Ascending aorta (tissue), 2 donors: ENCODE results near the gene LAPTM5. TPM values are rescaled to one million over a fixed set of nuclear protein-coding genes. Genes with fewer than 3 reads are reported as not detected.

Source experiments
- DNase-seq, 2 donors: peaks; one replicate each; pipeline ENCODE4 v3.0.0-alpha.2; 2019; ENCODE audit warnings: low spot score in 2 of 2
- H3K27ac ChIP-seq, 2 donors: fragments of 200-600 bp; sonication (generic); one replicate each; pipeline ENCODE4 v1.5.1; 2016 to 2017; ENCODE audit warnings: mild to moderate bottlenecking in 1 of 2
- H3K27me3 ChIP-seq: fragments of 200-600 bp; sonication (generic); one replicate; pipeline ENCODE4 v1.5.1; 2017
- H3K36me3 ChIP-seq, 2 donors: fragments of 200-600 bp; sonication (generic); one replicate each; pipeline ENCODE4 v1.5.1; 2016
- H3K4me1 ChIP-seq, 2 donors: fragments of 200-600 bp; sonication (generic); one replicate each; pipeline ENCODE4 v1.5.1; 2016 to 2017; ENCODE audit warnings: mild to moderate bottlenecking in 1 of 2
- H3K4me3 ChIP-seq, 2 donors: fragments of 200-600 bp; sonication (generic); one replicate each; pipeline ENCODE4 v1.5.1; 2016 to 2017; ENCODE audit warnings: mild to moderate bottlenecking in 1 of 2
- H3K9me3 ChIP-seq, 2 donors: fragments of 200-600 bp; sonication (generic); one replicate each; pipeline ENCODE4 v1.5.1; 2016
- intact Hi-C: fragments of 100-400 bp; cut with DNase I; formaldehyde crosslinking; loops from one replicate; pipeline ENCODE4 v1.15.1; 2023
- total RNA-seq: library from RNA; depleted of rRNA; stranded (reverse); fragments of >200 nt; gene quantifications from one replicate; pipeline ENCODE4 v1.1.0, GENCODE V29; 2016
- TF ChIP-seq, protein P1 (sequence below), 3 experiments: fragments of 200-600 bp in 2 of 3; fragments of 450-650 bp in 1 of 3; sonication (generic) in 2 of 3; IDR thresholded peaks; one replicate each; pipeline ENCODE4 v1.5.1; 2016 to 2019; ENCODE audit warnings: antibody characterized with exemption in 3 of 3, mild to moderate bottlenecking in 1 of 3, moderate library complexity in 1 of 3

Gene LAPTM5
- total RNA-seq, 1 donor from 2014 or later: 56.1 TPM

DNA sequence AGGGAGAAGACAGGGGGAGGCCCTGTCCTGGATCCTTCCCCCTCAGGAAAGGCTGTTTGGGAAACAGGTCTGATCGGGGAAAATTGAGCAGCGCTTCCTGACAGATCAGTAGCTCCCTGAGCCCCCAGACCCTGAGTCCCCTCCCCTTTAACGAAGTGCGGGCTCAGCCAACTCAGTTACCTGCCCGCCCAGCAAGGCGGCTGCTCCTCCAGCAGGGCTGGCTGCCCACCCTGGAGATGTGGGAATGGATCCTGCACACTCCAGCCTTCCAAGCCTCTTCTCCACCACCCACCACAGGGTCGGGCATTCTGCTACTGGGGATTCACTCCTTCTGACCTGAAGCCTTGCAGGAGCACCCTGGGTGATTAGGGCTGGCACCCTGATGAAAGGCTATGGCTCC is 27.6 kb upstream of the LAPTM5 start:
- no peak for DNase-seq
- no peak overlapping the region for H3K4me3 ChIP-seq
- no peaks in the 10 kb centered on the region for H3K9me3 ChIP-seq
- H3K27ac ChIP-seq: no peak overlapping the region
- no peaks in the 10 kb centered on the region for H3K36me3 ChIP-seq
- no peaks in the 10 kb centered on the region for H3K27me3 ChIP-seq
- TF ChIP-seq, protein P1, sequence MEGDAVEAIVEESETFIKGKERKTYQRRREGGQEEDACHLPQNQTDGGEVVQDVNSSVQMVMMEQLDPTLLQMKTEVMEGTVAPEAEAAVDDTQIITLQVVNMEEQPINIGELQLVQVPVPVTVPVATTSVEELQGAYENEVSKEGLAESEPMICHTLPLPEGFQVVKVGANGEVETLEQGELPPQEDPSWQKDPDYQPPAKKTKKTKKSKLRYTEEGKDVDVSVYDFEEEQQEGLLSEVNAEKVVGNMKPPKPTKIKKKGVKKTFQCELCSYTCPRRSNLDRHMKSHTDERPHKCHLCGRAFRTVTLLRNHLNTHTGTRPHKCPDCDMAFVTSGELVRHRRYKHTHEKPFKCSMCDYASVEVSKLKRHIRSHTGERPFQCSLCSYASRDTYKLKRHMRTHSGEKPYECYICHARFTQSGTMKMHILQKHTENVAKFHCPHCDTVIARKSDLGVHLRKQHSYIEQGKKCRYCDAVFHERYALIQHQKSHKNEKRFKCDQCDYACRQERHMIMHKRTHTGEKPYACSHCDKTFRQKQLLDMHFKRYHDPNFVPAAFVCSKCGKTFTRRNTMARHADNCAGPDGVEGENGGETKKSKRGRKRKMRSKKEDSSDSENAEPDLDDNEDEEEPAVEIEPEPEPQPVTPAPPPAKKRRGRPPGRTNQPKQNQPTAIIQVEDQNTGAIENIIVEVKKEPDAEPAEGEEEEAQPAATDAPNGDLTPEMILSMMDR (IDR thresholded peaks at IDR 0.05): no peak
- intact Hi-C loops: loop anchor here (10.0 kb wide), 1 partner anchor 760 kb away; no protein-coding TSS in a partner anchor
- peaks cover 0 to 2% of the 10 kb centered on the region in 2 donors for H3K4me1 ChIP-seq

GRCh38 chr1:30783256-30783915 is 25.8 kb upstream of the LAPTM5 start:
- H3K9me3 ChIP-seq: no peaks in the 10 kb centered on the region
- intact Hi-C loops: loop anchor here (10.0 kb wide), 1 partner anchor 761 kb away; no protein-coding TSS in a partner anchor
- no peaks in the 10 kb centered on the region for H3K36me3 ChIP-seq
- no peak for DNase-seq
- TF ChIP-seq, protein P1 (IDR thresholded peaks at IDR 0.05): no peak
- H3K27me3 ChIP-seq: no peaks in the 10 kb centered on the region
- peaks cover 0 to 2% of the 10 kb centered on the region in 2 donors for H3K4me1 ChIP-seq
- no peak overlapping the region for H3K27ac ChIP-seq
- H3K4me3 ChIP-seq: no peak overlapping the region

DNA sequence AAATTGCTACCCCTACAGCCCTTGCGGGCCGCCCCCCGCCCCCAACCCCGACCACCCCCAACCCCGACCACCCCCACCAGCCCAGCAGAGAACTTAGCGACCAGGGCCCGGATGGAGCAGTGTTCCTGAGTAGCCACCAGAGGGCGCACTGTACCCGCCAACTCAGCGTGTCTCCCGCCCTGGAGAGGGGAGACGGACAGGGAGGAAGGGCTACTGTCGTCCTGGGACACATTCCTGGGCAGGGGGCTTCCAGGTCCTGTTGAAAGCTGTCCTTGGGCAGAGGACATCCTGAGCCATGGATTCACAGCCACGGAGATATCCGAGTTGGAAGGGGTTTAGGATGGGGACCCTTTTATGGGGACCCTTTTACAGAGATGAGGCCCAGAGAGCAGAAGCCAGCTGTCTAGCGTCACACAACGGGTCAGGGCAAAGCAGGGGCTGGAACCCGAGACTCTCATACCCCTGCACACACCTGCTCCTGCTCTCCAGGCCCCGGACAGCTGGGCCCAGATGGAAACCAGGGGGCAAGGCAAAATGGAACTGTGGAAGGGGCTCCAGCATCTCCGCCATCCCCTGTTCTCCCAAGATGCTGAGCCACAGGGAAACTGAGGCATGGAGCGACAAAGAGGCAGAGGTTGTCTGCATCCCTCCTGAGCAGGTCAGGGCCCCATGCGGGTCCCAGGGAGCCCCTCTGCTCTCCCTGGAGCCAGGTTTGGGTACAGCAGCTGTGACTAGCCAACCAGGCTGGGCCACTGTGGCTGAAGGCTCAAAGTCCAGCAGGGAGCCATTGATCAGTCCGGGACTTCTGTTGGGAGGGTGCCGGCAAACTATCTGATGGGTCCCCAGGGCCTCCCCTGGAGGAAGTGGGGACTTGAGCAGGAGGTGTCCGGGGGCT is 25.0 kb upstream of the LAPTM5 start:
- TF ChIP-seq, protein P1 (IDR thresholded peaks at IDR 0.05): peak; percentile 52 to 85 (median 84)
- Histone ChIP-seq H3K4me3 (no peak overlapping the region), H3K9me3 (no peaks in the 10 kb centered on the region), H3K27ac (no peak overlapping the region), H3K4me1 (peaks cover 0 to 2% of the 10 kb centered on the region in 2 donors), H3K36me3 (no peaks in the 10 kb centered on the region), H3K27me3 (no peaks in the 10 kb centered on the region)
- DNase-seq: no peak
- intact Hi-C loops: loop anchor here (1.0 to 10.0 kb wide), 4 partner anchors 19 to 762 kb away; no protein-coding TSS in a partner anchor

DNA sequence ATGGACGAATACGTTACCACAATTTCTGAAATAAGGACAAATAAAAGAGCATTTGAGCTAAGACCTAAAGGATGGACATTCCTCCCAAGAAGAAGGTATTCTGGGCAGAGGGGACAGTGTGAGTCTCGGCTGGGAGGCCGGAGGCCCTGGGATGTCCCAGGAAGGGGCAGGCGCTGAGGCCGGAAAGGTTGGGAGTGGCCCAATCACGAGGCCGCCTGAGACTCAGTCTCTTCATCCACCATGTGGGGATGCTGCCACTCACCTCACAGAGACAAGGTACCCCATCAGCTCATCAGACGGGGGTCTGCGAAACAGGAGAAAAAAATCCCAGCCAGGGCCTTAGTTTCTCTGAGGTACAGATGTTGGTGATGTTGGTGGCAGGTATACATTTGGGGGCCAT is 24.3 kb upstream of the LAPTM5 start:
- H3K4me1 ChIP-seq: peaks cover 0 to 2% of the 10 kb centered on the region in 2 donors
- intact Hi-C loops: loop anchor here (1.0 to 10.0 kb wide), 4 partner anchors 19 to 763 kb away; no protein-coding TSS in a partner anchor
- no peak overlapping the region for H3K4me3 ChIP-seq
- no peaks in the 10 kb centered on the region for H3K9me3 ChIP-seq
- DNase-seq: no peak
- TF ChIP-seq, protein P1 (IDR thresholded peaks at IDR 0.05): no peak
- no peaks in the 10 kb centered on the region for H3K27me3 ChIP-seq
- no peaks in the 10 kb centered on the region for H3K36me3 ChIP-seq
- no peak overlapping the region for H3K27ac ChIP-seq

DNA sequence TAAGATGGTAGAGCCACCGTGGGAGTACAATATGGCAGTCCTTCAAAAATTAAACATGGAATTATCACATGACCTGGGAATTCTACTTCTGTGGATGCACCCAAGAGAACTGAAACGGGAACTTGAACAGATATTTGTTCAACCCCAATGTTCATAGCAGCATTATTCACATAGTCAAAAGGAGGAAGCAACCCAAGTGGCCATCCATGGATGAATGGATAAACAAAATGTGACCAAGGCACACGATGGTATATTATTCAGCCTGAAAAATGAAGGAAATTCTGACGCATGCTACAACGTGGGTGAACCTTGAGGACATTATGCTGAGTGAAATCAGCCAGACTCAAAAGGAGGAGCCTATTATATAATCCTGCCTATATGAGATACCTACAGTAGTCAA is 22.8 kb upstream of the LAPTM5 start:
- Histone ChIP-seq H3K27me3 (no peaks in the 10 kb centered on the region), H3K4me3 (no peak overlapping the region), H3K36me3 (no peaks in the 10 kb centered on the region), H3K27ac (no peak overlapping the region), H3K9me3 (no peaks in the 10 kb centered on the region), H3K4me1 (peaks cover 0 to 2% of the 10 kb centered on the region in 2 donors)
- TF ChIP-seq, protein P1 (IDR thresholded peaks at IDR 0.05): no peak
- no peak for DNase-seq
- intact Hi-C loops: loop anchor here (10.0 kb wide), 1 partner anchor 764 kb away; no protein-coding TSS in a partner anchor
